KBM-7 (cell line): ENCODE measurements around the gene INPP5E.

Experiments
- DNase-seq: peaks from one replicate; pipeline ENCODE4 v3.0.0-alpha.2; 2015
- in situ Hi-C: fragments of 300-500 bp; cut with MboI; formaldehyde crosslinking; loops from 2 replicates; pipeline ENCODE4 v1.14.3; 2020; ENCODE audit warnings: low sequenced_read_pairs, low pct_unique_long_range_greater_than_20kb, mixed read lengths

Gene INPP5E

DNA sequence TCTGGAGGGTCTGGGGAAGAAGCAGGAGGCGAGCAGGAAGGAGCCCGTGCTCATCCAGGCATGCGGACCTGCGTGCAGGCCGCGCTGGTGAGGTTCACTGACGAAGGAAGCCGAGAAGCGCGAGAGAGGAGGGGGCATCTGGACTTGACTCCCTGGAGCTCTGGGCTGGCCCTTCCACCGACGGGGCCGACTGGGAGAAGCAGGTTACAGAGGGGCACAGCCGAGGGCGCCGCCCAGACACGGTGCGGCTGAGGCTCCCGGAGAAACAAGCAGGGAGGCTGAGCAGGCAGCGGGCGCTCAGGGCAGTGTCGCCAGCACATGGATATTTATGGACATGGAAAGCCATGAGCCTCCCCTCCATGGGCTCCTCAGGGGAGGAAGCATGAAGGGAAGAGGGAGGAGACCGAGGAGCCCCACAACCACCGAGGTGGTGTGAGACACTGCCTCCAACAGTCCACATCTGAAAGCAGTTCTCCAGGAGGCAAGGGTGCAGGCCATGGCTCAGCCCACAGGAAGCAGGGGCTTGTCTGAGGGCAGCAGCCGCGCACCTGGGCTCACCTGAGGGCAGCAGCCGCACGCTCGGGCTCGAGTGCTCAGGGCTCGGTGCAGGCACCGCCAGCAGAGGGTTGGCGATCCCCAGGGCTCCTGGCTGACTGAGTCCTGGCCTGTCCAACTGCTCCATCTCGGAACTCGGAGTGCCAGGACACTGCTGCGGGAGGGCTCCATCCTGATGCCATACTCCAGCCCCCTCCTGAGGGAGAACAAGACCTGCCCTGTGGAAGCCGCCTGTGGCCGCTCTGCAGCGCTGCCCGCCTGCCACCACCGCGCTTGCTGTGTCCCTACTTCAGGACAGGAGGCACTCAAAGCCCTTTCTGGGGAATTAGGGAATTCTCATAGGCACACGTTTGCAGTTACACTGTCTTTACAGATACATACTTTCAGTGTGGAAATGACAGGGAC is 15.7 kb upstream of the INPP5E start:
- in situ Hi-C loops = no loop called here
- DNase-seq = no peak

DNA sequence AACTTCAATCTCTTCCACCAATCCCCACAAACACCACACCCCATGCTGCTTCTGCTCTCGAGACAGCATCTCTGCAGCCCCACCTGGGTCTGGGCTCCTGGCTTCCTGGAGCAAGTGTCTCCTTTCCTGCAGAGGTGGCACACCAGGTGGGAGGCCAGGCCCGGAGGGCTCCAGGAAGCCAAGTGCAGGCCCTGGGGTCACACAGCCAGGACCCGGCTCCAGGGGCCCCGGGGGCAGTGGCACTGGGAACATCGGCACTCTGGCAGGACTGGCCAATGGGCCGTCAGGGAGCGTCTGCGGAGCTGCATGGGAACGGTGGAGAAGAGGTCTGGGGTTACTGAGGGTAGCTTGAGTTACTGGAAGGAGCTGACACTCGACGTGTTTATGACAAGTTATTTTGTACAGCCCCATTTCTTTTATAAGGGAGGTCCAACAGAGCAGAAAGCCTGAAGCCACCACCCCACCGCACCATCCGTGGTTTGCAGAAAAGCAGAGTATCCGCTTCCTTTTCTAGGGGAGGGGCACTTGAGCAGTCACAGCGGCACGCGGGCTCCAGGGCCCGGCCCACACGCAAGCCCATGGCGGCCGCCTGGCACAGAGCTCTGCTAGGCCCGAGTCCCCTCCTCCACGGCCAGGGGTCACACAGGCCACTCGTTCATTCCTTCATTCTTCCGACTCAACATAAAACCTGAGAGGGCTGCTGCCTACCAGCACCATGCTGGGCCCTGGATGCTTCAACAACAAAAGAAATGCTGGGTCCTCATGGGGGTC is 14.6 kb upstream of the INPP5E start:
- in situ Hi-C loops = no loop called here
- no peak for DNase-seq

DNA sequence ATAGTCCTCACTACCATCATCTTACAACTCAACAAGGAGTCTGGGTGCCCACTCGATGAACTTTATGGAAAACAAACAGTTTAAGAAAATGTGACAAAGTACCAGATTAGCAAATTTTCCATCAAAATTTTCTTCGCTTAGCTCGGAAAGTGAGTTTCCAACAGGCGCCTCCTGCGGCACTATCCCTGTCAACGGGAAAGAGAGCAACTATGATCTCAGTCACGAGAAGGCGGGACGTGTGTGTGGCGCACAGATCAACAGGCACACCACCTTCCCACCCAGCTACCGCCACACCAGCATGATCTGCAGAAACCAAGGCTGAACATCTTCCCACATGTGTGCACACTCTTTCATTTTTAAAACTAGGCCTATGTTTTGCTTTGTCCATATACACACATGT is 13.7 kb upstream of the INPP5E start:
- in situ Hi-C loops = no loop called here
- DNase-seq = no peak

DNA sequence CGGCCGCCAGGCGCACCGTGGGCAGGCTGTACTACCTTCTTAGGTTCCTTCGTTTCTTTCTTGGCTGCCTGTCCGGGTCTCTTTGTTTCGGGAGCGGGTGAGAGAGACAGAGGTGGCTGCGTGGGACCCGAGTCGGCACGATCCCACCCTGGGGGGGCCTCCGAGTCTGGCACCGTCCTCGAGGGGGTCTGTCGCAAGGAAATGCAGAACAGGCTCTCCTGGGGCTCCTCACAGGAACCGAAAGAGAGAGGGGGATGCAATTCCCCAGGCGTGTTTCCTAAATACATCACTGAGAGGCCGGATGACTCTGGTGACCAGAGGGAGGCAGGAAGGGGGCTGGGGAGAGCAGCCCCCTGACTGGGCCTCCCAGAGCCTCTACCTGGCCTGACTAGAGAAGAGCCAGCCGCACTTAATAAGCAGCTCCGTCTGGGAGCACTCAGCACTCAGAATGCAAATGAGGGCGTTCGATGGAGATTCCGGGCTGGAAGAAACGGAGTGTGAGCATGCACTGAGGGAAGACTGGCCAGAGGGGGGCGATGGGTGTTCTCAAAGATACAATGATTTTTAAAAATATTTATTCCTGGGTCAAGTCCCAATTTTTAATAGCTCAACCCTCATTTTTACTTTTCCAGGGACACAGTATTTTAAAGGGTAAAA is 11.7 kb upstream of the INPP5E start:
- in situ Hi-C loops = no loop called here
- DNase-seq = no peak

DNA sequence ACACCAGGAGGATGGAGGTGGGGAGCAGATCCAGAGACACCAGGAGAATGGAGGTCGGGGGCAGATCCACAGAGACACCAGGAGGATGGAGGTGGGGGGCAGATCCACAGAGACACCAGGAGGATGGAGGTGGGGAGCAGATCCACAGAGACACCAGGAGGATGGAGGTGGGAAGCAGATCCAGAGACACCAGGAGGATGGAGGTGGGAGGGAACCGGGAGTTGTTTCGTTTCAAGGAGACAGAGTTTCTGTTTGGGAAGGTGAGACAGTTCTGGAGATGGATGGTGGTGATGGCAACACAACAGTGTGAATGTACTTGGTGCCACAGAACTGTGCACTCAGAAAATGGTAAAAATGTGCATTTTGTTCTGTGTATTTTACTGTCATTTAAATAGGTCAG is 9.0 kb upstream of the INPP5E start:
- in situ Hi-C loops = no loop called here
- DNase-seq = no peak

DNA sequence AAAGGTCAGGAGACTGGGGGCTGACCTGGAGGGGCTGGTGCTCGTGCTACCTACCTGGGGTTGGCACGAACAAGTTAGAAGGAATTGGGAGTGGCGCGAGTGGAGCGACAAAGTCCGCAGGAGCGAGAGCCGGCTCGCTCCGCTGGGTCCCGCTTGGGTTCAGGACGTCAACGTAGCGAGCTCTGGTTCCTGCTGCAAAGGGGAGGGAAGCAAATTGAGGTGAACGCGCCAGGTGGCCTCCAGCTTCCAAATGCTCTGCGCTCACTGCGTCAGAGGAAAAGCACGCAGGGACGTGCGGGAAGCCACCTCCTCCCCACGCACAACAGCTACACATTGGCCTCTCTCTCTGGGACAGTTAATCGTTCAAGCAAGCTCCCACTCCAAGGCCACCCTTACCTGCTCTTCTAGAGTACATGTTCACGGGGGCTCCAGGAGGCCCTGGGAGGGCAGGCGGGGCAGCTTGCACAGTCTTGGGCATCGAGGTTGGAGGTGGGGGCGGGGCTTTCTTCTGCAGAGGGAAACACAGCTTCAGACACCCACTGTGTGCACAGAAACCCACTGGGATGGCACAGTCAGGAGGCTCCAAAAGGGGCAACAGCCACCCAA is 7.6 kb upstream of the INPP5E start:
- in situ Hi-C loops = no loop called here
- no peak for DNase-seq

DNA sequence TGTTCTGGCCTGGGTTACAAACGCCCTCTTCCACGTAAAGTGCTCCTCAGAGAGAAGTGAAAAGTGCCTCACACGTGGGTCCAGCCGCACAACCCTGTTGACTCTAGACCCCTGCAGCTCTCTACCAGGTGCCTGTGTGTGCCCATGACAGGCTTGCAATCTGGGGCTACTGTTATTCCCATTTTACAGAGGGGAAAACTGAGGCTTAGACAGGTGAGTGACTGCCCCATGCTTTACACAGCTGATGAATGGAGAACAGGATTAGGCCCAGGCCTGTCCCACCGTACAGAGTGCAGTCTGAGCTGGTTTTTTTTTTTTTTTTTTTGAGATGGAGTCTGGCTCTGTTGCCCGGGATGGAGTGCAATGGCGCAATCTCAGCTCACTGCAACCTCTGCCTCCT is 6.2 kb upstream of the INPP5E start:
- in situ Hi-C loops = no loop called here

DNA sequence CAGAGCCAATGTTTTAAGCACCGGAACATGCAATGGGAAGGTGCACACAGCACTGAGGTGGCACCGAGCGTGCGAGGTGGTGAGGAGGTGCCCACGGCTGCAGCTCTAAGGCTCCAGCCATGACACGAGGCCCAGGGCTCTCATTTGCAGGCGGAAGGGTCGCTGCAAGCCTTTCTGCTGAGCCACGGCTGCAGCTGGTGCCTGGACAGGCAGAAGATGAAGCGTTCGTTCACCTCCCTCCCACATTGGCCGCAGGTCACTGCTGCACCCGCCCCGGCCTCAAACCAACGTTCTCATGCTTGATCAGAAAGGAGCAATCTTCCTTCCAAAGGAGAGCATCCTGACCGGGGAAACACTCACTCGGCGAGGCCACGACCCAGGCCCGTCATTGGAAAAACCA is 4.5 kb upstream of the INPP5E start:
- in situ Hi-C loops = no loop called here

More for the DNA sequence above, 6.2 kb upstream of the INPP5E start:
- DNase-seq = no peak

DNA sequence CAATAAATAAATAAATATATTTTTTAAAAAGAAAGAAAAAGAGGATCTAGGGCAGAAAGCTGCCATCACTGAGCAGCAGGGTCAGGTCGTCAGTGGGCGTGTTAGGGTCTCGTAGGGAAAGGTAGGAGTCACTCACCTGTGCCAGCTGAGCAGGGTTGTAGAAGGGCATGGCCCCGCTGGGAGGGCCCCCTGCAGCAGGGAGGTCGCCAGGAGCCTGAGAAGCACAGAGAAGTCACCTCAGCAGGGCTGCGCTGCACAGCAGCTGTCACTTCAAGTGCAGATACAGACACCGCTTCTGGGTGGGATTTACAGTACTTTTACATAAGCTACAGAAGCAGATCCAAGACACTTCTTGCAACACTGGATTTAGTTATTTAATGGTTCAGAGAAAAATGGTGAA is 4.0 kb upstream of the INPP5E start:
- in situ Hi-C loops = no loop called here
- no peak for DNase-seq

More for the DNA sequence above, 4.5 kb upstream of the INPP5E start:
- no peak for DNase-seq

DNA sequence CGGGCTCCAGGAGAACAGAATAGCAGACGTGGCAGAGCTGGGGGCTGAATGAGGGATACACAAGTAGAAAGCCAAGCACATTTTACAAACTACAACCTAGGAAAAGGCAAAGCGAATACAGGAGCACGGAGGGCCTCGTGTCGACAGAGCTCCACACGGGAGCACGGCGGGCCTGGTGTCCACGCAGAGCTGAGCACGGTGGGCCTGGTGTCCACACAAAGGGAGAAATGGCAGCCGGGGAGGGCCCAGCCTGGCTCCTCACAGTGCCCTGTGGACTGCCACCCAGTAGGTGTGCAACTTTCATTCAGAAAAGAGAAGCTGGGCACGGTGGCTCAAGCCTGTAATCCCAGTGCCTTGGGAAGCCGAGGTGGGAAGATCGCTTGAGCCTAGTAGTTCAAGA is 3.4 kb upstream of the INPP5E start:
- DNase-seq = no peak
- in situ Hi-C loops = no loop called here

DNA sequence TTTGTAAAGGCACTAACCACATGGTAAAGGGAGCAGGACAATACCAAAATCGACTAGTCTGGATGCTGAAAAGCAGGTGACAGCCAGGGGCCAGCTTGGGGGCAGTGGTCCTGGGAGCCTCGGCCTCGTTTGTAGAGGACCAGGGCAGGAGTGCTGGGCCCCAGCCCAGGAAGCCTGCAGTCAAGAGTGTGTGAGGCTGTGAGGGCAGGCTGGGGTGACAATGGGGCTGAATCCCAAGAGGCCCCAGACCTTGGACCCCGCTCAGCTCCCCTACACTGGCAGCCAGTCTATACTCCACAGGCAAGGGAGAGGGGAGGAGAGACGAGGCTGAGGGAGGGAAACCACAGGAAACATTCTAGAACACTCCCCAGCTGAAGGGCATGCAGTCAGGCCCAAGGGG is 2.6 kb upstream of the INPP5E start:
- DNase-seq = no peak
- in situ Hi-C loops = no loop called here

DNA sequence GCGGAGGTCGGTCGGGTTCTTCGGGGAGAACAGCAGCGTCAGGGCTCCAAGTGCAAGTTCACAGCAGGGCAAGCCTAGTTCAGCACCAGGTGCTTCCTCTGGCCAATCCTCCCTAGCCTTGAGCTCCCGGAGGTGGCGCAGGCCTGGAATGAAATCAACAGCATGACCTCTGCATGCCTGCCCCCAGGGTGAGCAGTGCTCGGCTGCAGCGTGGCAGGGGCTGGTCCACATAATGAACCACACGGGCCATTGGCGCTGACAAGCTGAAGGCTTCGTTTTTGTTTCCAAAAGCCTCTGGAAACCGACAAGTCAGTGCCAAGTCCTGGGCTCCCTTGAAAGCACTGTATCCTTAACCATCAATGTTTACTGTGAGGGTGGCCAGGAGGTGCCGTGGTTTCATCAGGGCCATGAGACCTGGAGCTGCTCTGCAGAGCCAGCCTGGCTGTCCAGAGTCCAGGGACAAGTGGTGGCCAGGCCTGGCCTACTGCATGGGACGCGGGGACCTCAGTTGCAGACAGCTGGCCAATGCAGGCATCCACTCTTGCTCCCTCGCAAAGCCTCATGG is 2.1 kb upstream of the INPP5E start:
- in situ Hi-C loops = no loop called here
- no peak for DNase-seq

DNA sequence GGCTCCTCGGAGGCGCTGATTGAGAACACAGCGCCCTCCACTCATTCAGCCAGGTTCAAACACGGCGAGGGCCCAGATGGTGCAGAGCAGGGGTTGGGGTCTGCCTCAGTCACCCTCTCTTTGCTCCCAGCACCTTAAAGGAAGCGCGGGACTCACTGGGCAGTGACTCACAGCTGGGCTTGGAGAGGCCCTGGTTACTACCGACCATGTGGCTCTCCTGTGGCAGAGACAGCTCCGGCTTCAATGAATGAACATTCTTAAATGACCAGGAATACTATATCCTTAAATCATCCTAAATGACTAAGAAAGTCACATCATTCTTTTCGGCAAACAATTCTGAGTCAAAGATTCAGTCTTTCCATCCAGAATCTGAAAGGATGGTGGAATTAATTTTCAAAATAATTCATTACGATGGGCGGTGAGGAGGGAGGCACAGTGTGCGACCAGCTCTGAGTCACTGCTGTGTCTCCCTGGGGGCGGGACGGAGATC is 1.6 kb upstream of the INPP5E start:
- in situ Hi-C loops = no loop called here
- DNase-seq = no peak

DNA sequence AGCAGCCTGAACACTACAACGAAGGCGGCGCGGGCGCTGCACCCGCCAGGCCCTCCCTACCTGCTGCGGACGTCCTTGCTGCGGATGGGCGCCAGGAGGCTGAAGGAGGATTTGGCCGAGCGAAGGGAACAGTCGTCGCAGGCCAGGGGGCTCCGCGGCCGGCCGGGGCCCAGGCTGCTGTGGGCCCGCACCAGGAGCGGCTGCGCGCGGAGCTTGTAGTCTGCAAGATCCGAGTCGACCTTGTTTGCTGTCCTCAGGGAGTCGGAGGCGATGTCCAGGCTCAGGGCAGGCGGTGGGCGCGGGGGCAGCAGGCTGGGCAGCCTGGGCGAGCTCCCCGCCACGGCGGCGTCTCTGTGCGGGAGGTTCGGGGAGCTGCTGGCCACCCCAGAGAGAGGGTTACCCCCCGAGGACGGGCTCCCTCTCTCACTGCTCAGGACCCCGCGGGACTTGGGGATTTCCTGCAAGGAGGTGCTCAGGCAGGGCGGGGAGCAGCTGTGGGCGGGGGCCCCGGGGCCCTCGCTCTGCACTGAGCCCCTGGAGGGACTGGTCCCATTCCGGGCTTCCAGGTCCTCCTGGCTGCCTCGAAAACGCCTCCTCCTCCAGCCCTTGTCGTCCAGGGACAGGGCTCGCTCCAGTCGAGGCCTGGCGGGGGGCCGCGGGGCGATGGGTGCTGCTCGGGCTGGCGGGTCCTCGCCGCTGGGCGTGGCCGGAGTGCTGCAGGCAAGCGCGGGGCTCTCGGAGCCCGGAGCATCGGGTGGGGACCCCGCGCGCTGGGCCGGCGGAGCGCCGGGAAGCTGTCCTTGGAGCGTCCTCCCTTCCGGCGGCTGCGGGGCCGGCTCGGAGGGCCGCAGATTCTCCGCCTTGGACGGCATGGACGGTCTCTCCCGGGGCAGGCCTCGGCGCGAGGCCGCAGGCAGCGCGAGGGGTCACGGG is 831 bp downstream of the INPP5E start:
- in situ Hi-C loops = no loop called here
- peak; percentile 33 for DNase-seq

DNA sequence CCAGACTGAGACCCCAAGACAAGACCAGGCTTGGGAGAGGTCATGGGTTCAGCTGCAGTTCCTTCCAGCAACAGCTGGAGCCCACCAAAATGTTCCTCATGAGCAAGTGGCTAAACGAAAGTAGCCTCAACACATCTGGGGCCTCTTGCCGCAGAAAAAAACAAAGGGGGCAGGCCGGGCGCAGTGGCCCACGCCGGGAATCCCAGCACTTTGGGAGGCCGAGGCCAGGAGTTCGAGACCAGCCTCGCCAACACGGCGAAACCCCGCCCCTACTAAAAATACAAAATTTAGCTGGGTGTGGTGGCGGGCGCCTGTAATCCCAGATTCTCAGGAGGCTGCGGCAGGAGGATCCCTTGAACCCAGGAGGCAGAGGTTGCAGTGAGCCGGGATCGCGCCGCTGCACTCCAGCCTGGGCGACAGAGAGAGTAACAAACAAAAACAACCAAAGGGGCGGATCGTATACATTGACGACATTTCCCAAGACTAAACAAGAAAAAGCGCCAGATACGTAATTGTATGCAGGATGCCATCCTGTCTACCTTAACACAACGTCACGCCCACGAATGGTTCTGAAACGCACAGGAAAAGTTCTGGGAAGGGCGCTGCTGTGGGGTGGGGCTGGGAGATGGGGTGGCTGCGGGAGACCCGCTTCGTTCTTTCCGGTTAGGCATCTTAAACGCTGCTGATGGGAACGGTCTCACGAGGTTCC is 1.7 kb downstream of the INPP5E start:
- no peak for DNase-seq
- in situ Hi-C loops = no loop called here

DNA sequence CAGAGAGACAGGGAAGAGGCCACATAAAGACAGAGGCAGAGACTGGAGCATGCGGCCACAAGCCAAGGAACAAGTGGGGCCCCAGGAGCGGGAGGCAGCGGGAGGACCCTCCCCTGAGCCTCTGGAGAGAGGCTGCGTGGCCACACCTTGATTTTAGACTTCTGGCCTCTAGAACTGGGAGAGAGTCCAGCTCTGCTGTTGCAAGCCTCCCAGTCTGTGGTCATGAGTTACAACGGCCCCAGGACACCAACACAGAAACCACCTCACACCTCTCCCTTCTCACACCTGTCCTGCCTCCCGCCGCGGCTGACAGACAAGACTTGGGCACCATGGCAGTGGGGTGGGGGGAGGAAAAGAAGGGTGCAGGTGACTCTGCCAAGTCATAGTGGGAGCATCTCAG is 2.2 kb downstream of the INPP5E start:
- no peak for DNase-seq
- in situ Hi-C loops = no loop called here

DNA sequence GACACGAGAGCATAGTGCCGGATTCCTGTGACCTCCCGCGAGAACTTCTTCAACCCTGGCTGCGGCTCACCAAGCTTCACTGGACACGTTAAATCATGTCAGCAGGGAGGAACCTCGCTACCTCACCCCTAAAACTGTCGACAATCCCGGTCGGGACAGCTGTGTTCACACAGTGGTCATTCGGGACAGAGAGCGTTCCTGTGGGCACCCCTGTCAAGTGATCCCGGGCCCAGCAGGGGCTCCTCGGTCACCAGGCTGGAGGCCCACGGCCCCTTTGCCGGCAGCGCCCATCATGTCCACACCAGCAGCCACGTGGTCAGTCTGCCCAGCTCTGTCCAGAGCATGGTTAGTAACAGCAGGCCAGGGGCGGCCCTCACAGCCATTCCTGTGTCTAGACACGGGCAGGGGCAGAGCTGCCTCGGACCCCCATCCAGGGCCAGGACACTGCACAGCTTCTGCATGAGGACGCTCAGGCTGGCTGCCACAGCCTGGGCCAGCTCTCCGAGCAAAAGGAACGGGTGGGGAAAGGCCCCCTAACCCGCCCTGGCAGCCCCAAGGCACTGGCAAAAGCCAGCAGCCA is 3.5 kb downstream of the INPP5E start:
- in situ Hi-C loops = no loop called here
- no peak for DNase-seq
